Measurements from ENCODE around the gene SPRYD3. TPM values are rescaled to one million over a fixed set of nuclear protein-coding genes. Genes with fewer than 3 reads are reported as not detected.

The SPRYD3 gene
- total RNA-seq, 1 experiment from 2014 or later, result 47.5 TPM

GRCh38 chr12:53097564-53098353 is 18.6 kb upstream of the SPRYD3 start, which contains the start of gene IGFBP6:
Gene IGFBP6 (plus strand): TSS chr12:53097667. CDS start chr12:53097718, 51 bp downstream.
- Histone ChIP-seq H3K79me2 (ENCODE audit: insufficient read depth, low read length) (no peaks in the 10 kb centered on the region), H3K4me2 (ENCODE audit: low read length) (peak within 1 kb of the TSS; percentile 79), H3K36me3 (ENCODE audit: control insufficient read depth in 1 of 2, insufficient read depth in 2 of 2, low read length in 2 of 2) (no peaks in the 10 kb centered on the region), H3K9me3 (ENCODE audit: control insufficient read depth in 1 of 2, insufficient read depth in 1 of 2, low read depth in 1 of 2, low read length in 2 of 2) (no peaks in the 10 kb centered on the region), H4K20me1 (ENCODE audit: insufficient read depth) (no peaks in the 10 kb centered on the region), H3K9ac (ENCODE audit: low read length) (peak within 1 kb of the TSS; percentile 67), H3K4me1 (ENCODE audit: control insufficient read depth in 1 of 2, insufficient read depth in 2 of 2, low read length in 2 of 2) (peaks cover 49 to 77% of the 10 kb centered on the region in 2 experiments), H3K27me3 (ENCODE audit: insufficient read depth, low read length) (no peaks in the 10 kb centered on the region), H3K27ac (ENCODE audit: low read depth, low read length) (peak within 1 kb of the TSS; percentile 98), H3K4me3 (replicated peaks in 1 of 2; ENCODE audit: low read depth in 1 of 2, low read length in 2 of 2) (peak within 1 kb of the TSS; percentile 58 to 78), H2AFZ (ENCODE audit: low read depth, low read length, poor library complexity, severe bottlenecking) (no peak within 1 kb of the TSS), H3K9me2 (ENCODE audit: insufficient read depth) (no peaks in the 10 kb centered on the region)
- POLR2A ChIA-PET, result interaction anchor here (0.8 to 3.6 kb wide), 6 partner anchors 19 to 61 kb away, joined by 3 to 27 read pairs (median 6); partner anchors contain the start of gene SPRYD3
- CTCF ChIA-PET, result interaction anchor here (1.4 to 3.6 kb wide), 7 partner anchors 18 to 83 kb away, joined by 4 to 110 read pairs (median 10); partner anchors contain the start of genes CSAD, SPRYD3 and ZNF740
- no peak for DNase-seq (ENCODE audit: low read depth, low spot score)
- TF ChIP-seq ZBTB33 (IDR thresholded peaks at IDR 0.05; ENCODE audit: extremely low read depth, insufficient replicate concordance, low read length) (no peak), MAX (IDR thresholded peaks at IDR 0.05) (no peak), SIN3A (IDR thresholded peaks at IDR 0.05; ENCODE audit: low read depth) (no peak), CTCF (IDR thresholded peaks at IDR 0.05 in 2 of 3, conservative IDR thresholded peaks at IDR 0.05 in 1 of 3; ENCODE audit: borderline replicate concordance in 1 of 3, insufficient read depth in 1 of 3, low read depth in 2 of 3, low read length in 2 of 3) (no peak), POLR2AphosphoS5 (IDR thresholded peaks at IDR 0.05; ENCODE audit: low read depth, low read length) (peak; percentile 63), RAD21 (IDR thresholded peaks at IDR 0.05; ENCODE audit: low read depth) (no peak), REST (IDR thresholded peaks at IDR 0.05; ENCODE audit: low read depth) (no peak), TCF7L2 (IDR thresholded peaks at IDR 0.05; ENCODE audit: borderline replicate concordance, extremely low read depth, insufficient read depth, insufficient read length) (peak; percentile 70), CEBPB (IDR thresholded peaks at IDR 0.05; ENCODE audit: low read depth) (no peak), SRF (IDR thresholded peaks at IDR 0.05; ENCODE audit: low read depth) (no peak), ELF1 (IDR thresholded peaks at IDR 0.05; ENCODE audit: borderline replicate concordance, low read depth) (no peak), SP1 (IDR thresholded peaks at IDR 0.05; ENCODE audit: low read depth) (no peak), YY1 (IDR thresholded peaks at IDR 0.05; ENCODE audit: extremely low read depth, insufficient replicate concordance, low read depth, low read length) (no peak), POLR2A (IDR thresholded peaks at IDR 0.05; ENCODE audit: borderline replicate concordance, extremely low read depth, insufficient read depth, insufficient read length) (no peak), EGR1 (IDR thresholded peaks at IDR 0.05; ENCODE audit: low read depth) (no peak), EZH2phosphoT487 (IDR thresholded peaks at IDR 0.05; ENCODE audit: borderline replicate concordance) (no peak)
- intact Hi-C loops (cut with micrococcal nuclease), result no loop called here
- peak; percentile 59 for ATAC-seq
- no TSS peak for BruUV-seq (replicated peaks)
- RAD21 ChIA-PET (ENCODE audit: low non-redundant PET in 1 of 2, low total read pairs in 2 of 2, uncharacterized antibody in 2 of 2, unreplicated experiment in 2 of 2), result interaction anchor here (0.7 to 3.2 kb wide), 5 partner anchors 18 to 52 kb away, joined by 3 to 30 read pairs (median 3); partner anchors contain the start of gene SPRYD3 (in 1 of the 2)
